ENCODE measurements around the gene SFSWAP. TPM values are rescaled to one million over a fixed set of nuclear protein-coding genes. Genes with fewer than 3 reads are reported as not detected.

The SFSWAP gene
- polyA plus RNA-seq, 1 donor from 2014 or later = 56.6 TPM

GRCh38 chr12:131751335-131751734, 40.4 kb downstream of the SFSWAP start:
- no peaks in the 10 kb centered on the region for H4K20me1 ChIP-seq (ENCODE audit: insufficient read depth)
- H3K4me3 ChIP-seq (ENCODE audit: low read length) = no peak overlapping the region
- TF ChIP-seq TAF1 (IDR thresholded peaks at IDR 0.05; ENCODE audit: low read depth) = no peak
- no peak for TF ChIP-seq CTCF (IDR thresholded peaks at IDR 0.05; ENCODE audit: poor library complexity, severe bottlenecking)
- TF ChIP-seq SMC3 (conservative IDR thresholded peaks at IDR 0.05; ENCODE audit: poor library complexity) = no peak
- no peak for TF ChIP-seq EP300 (conservative IDR thresholded peaks at IDR 0.05; ENCODE audit: poor library complexity, severe bottlenecking)
- TF ChIP-seq RAD21 (conservative IDR thresholded peaks at IDR 0.05) = no peak
- no peak for TF ChIP-seq EZH2 (IDR thresholded peaks at IDR 0.05; ENCODE audit: borderline replicate concordance, insufficient read depth, low read length, poor library complexity, severe bottlenecking)
- TF ChIP-seq MXI1 (conservative IDR thresholded peaks at IDR 0.05; ENCODE audit: poor library complexity, severe bottlenecking) = no peak
- TF ChIP-seq POLR2AphosphoS5 (IDR thresholded peaks at IDR 0.05) = no peak
- TF ChIP-seq REST (IDR thresholded peaks at IDR 0.05; ENCODE audit: borderline replicate concordance) = no peak
- H3K79me2 ChIP-seq (replicated peaks; ENCODE audit: insufficient read depth, low read length) = no peaks in the 10 kb centered on the region
- H2AFZ ChIP-seq (ENCODE audit: low read depth, low read length) = no peak overlapping the region
- no peaks in the 10 kb centered on the region for H3K27me3 ChIP-seq (ENCODE audit: insufficient read depth, low read depth, low read length)
- H3K9me3 ChIP-seq (ENCODE audit: low read length) = no peaks in the 10 kb centered on the region
- H3K36me3 ChIP-seq (ENCODE audit: insufficient read depth, low read length) = peaks cover 11% of the 10 kb centered on the region
- H3K4me2 ChIP-seq (ENCODE audit: low read length) = no peak overlapping the region
- H3F3A ChIP-seq (ENCODE audit: insufficient read depth, low read length, poor library complexity, severe bottlenecking) = no peaks in the 10 kb centered on the region
- H3K9ac ChIP-seq (ENCODE audit: low read length) = no peak overlapping the region
- H3K9me2 ChIP-seq (ENCODE audit: insufficient read depth, low read length) = no peaks in the 10 kb centered on the region
- H3K27ac ChIP-seq (ENCODE audit: low read length) = no peak overlapping the region

GRCh38 chr12:131752451-131752850, 41.6 kb downstream of the SFSWAP start:
- Histone ChIP-seq H4K20me1 (ENCODE audit: insufficient read depth) (no peaks in the 10 kb centered on the region), H3K27me3 (ENCODE audit: insufficient read depth, low read depth, low read length) (no peaks in the 10 kb centered on the region), H3K4me2 (ENCODE audit: low read length) (no peak overlapping the region), H2AFZ (ENCODE audit: low read depth, low read length) (no peak overlapping the region), H3K9me3 (ENCODE audit: low read length) (no peaks in the 10 kb centered on the region), H3K27ac (ENCODE audit: low read length) (no peak overlapping the region), H3K4me3 (ENCODE audit: low read length) (no peak overlapping the region), H3K9me2 (ENCODE audit: insufficient read depth, low read length) (no peaks in the 10 kb centered on the region), H3K9ac (ENCODE audit: low read length) (no peak overlapping the region), H3K36me3 (ENCODE audit: insufficient read depth, low read length) (peaks cover 11% of the 10 kb centered on the region), H3F3A (ENCODE audit: insufficient read depth, low read length, poor library complexity, severe bottlenecking) (no peaks in the 10 kb centered on the region), H3K79me2 (replicated peaks; ENCODE audit: insufficient read depth, low read length) (no peaks in the 10 kb centered on the region)
- TF ChIP-seq CTCF (IDR thresholded peaks at IDR 0.05; ENCODE audit: poor library complexity, severe bottlenecking) (no peak), MXI1 (conservative IDR thresholded peaks at IDR 0.05; ENCODE audit: poor library complexity, severe bottlenecking) (no peak), REST (IDR thresholded peaks at IDR 0.05; ENCODE audit: borderline replicate concordance) (no peak), EP300 (conservative IDR thresholded peaks at IDR 0.05; ENCODE audit: poor library complexity, severe bottlenecking) (no peak), EZH2 (IDR thresholded peaks at IDR 0.05; ENCODE audit: borderline replicate concordance, insufficient read depth, low read length, poor library complexity, severe bottlenecking) (no peak), POLR2AphosphoS5 (IDR thresholded peaks at IDR 0.05) (no peak), SMC3 (conservative IDR thresholded peaks at IDR 0.05; ENCODE audit: poor library complexity) (no peak)

All from neural cell (in vitro differentiated cells).